Measurements from ENCODE around the gene OPA3.
A peak's percentile ranks its signal among the peaks of the same experiment; 100 is the strongest.

OPA3 gene

DNA sequence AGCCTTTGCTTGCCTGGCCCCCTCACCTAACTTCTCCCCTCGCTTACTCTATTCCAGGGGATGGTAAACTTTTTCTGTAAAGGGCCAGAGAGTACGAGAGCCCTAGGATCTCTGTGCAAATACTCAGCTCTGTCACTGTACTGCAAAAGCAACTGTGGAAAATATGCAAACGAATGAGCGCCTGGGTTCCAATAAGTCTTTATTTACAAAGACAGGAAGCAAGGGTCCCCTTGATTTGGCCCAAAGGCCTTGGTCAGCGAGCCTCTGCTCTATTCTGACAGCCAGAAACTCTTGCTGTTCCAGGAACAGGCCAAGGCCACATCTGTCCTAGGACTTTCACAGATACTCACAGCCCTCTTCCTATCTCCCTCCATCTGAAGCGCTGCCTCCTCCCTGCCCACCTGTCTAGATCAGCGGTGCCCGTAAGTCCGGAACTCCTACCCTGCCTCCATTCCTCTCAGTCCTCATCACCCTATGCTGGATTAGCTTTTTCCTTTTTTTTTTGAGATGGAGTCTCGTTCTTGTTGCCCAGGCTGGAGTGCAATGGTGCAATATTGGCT lies 37.3 kb downstream of the OPA3 start:
- no peak overlapping the region for H3K9ac ChIP-seq (ENCODE audit: low read length)
- no peak overlapping the region for H2AFZ ChIP-seq (ENCODE audit: low read depth, low read length)

DNA sequence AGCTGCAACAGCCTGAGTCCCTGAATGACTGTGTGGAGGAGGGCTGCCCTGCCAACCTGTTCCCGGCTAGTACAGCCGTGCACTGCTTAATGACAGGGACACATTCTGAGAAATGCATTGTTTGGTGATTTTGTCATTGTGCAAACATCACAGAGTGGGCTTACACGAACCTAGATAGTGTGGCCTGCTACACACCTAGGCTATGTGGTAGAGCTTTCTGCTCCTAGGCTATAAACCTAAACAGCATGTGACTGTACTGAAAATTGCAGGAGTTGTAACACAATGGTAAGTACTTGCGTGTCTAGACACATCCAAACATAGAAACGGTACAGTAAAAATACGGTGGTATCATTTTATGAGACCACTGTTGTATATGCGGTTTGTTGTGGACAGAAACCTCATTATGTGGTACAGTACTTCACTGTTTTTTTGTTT lies 42.4 kb downstream of the OPA3 start:
- Histone ChIP-seq H2AK5ac (ENCODE audit: low read length, severe bottlenecking) (no peak overlapping the region), H3K79me1 (replicated peaks; ENCODE audit: low read length, poor library complexity, severe bottlenecking) (peaks cover 6% of the 10 kb centered on the region), H2BK12ac (ENCODE audit: low read length in 2 of 2) (no peak overlapping the region), H3K9me3 (ENCODE audit: control insufficient read depth, low read length) (no peaks in the 10 kb centered on the region), H3K4me3 (ENCODE audit: insufficient read depth in 1 of 2, low read depth in 1 of 2, low read length in 2 of 2) (no peak overlapping the region), H3K14ac (ENCODE audit: low read length in 2 of 2) (peak overlapping the region in 1 of 2 experiments; percentile 53), H3K27me3 (ENCODE audit: control insufficient read depth in 1 of 2, insufficient read depth in 1 of 2, low read length in 2 of 2) (no peaks in the 10 kb centered on the region), H4K8ac (ENCODE audit: low read length) (no peak overlapping the region), H3K4me2 (ENCODE audit: low read length, poor library complexity, severe bottlenecking) (no peak overlapping the region), H2BK15ac (ENCODE audit: low read depth, poor library complexity, severe bottlenecking) (no peak overlapping the region), H3K23ac (ENCODE audit: low read length in 2 of 2) (peak overlapping the region in 1 of 2 experiments; percentile 29), H2BK120ac (ENCODE audit: low read depth, low read length) (no peak overlapping the region), H3K18ac (ENCODE audit: low read depth in 1 of 2, low read length in 2 of 2) (no peak overlapping the region), H3K9ac (ENCODE audit: low read length) (no peak overlapping the region), H3K27ac (ENCODE audit: low read length, poor library complexity, severe bottlenecking) (no peak overlapping the region), H3K4me1 (ENCODE audit: control insufficient read depth, insufficient read depth, low read depth, low read length) (no peaks in the 10 kb centered on the region), H2AFZ (ENCODE audit: low read depth, low read length) (no peak overlapping the region), H4K91ac (ENCODE audit: low read length) (no peak overlapping the region), H3K4ac (ENCODE audit: low read depth in 1 of 2, low read length in 2 of 2) (no peak overlapping the region), H2BK5ac (ENCODE audit: low read depth, low read length, poor library complexity, severe bottlenecking) (no peak overlapping the region), H3K36me3 (ENCODE audit: control insufficient read depth in 1 of 2, insufficient read depth in 2 of 2, low read depth in 1 of 2, low read length in 2 of 2) (no peaks in the 10 kb centered on the region)
- DNase-seq: no peak
- WGBS: 89% methylated on average over 7 of the region's 7 CpGs

More for the DNA sequence above, 37.3 kb downstream of the OPA3 start:
- Histone ChIP-seq H3K4me3 (ENCODE audit: insufficient read depth in 1 of 2, low read depth in 1 of 2, low read length in 2 of 2) (no peak overlapping the region), H3K4me1 (ENCODE audit: control insufficient read depth, insufficient read depth, low read depth, low read length) (peaks cover 6% of the 10 kb centered on the region), H4K8ac (ENCODE audit: low read length) (no peak overlapping the region), H2AK5ac (ENCODE audit: low read length, severe bottlenecking) (no peak overlapping the region), H2BK5ac (ENCODE audit: low read depth, low read length, poor library complexity, severe bottlenecking) (no peak overlapping the region), H3K9me3 (ENCODE audit: control insufficient read depth, low read length) (no peaks in the 10 kb centered on the region), H3K79me1 (replicated peaks; ENCODE audit: low read length, poor library complexity, severe bottlenecking) (peaks cover 18% of the 10 kb centered on the region), H2BK12ac (ENCODE audit: low read length in 2 of 2) (no peak overlapping the region), H3K23ac (ENCODE audit: low read length in 2 of 2) (no peak overlapping the region), H2BK120ac (ENCODE audit: low read depth, low read length) (no peak overlapping the region), H4K91ac (ENCODE audit: low read length) (no peak overlapping the region), H3K36me3 (ENCODE audit: control insufficient read depth in 1 of 2, insufficient read depth in 2 of 2, low read depth in 1 of 2, low read length in 2 of 2) (peaks cover 0 to 19% of the 10 kb centered on the region in 2 experiments), H3K14ac (ENCODE audit: low read length in 2 of 2) (no peak overlapping the region), H3K18ac (ENCODE audit: low read depth in 1 of 2, low read length in 2 of 2) (no peak overlapping the region), H3K4ac (ENCODE audit: low read depth in 1 of 2, low read length in 2 of 2) (no peak overlapping the region), H3K27ac (ENCODE audit: low read length, poor library complexity, severe bottlenecking) (no peak overlapping the region), H2BK15ac (ENCODE audit: low read depth, poor library complexity, severe bottlenecking) (no peak overlapping the region), H3K4me2 (ENCODE audit: low read length, poor library complexity, severe bottlenecking) (no peak overlapping the region), H3K27me3 (ENCODE audit: control insufficient read depth in 1 of 2, insufficient read depth in 1 of 2, low read length in 2 of 2) (no peaks in the 10 kb centered on the region)
- no peak for DNase-seq
- 93% methylated on average over 10 of the region's 10 CpGs for WGBS

DNA sequence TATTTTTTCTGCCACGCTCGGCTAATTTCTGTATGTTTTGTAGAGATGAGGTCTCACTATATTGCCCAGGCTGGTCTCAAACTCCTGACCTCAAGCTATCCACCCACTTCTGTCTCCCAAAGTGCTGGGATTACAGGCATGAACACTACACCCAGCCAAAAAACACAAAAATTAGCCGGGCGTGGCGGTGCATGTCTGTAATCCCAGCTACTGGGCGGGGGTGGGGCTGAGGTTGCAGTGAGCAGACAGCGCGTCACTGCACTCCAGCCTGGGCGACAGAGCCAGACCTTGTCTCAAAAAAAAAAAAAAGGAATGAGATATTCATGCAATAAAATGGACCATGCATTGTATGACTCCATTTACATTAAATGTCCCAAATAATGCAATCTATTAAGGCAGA lies 45.1 kb downstream of the OPA3 start:
- DNase-seq: no peak
- no peak overlapping the region for H3K4ac ChIP-seq (ENCODE audit: low read depth in 1 of 2, low read length in 2 of 2)
- H3K79me1 ChIP-seq (replicated peaks; ENCODE audit: low read length, poor library complexity, severe bottlenecking): peaks cover 6% of the 10 kb centered on the region
- H2BK12ac ChIP-seq (ENCODE audit: low read length in 2 of 2): no peak overlapping the region
- no peaks in the 10 kb centered on the region for H3K9me3 ChIP-seq (ENCODE audit: control insufficient read depth, low read length)
- H3K36me3 ChIP-seq (ENCODE audit: control insufficient read depth in 1 of 2, insufficient read depth in 2 of 2, low read depth in 1 of 2, low read length in 2 of 2): no peaks in the 10 kb centered on the region
- H3K27me3 ChIP-seq (ENCODE audit: control insufficient read depth in 1 of 2, insufficient read depth in 1 of 2, low read length in 2 of 2): no peaks in the 10 kb centered on the region
- no peak overlapping the region for H3K4me2 ChIP-seq (ENCODE audit: low read length, poor library complexity, severe bottlenecking)
- H3K14ac ChIP-seq (ENCODE audit: low read length in 2 of 2): no peak overlapping the region
- H3K27ac ChIP-seq (ENCODE audit: low read length, poor library complexity, severe bottlenecking): no peak overlapping the region
- no peak overlapping the region for H3K9ac ChIP-seq (ENCODE audit: low read length)
- 86% methylated on average over 7 of the region's 9 CpGs for WGBS
- no peak overlapping the region for H2BK120ac ChIP-seq (ENCODE audit: low read depth, low read length)
- H3K23ac ChIP-seq (ENCODE audit: low read length in 2 of 2): no peak overlapping the region
- H2BK15ac ChIP-seq (ENCODE audit: low read depth, poor library complexity, severe bottlenecking): no peak overlapping the region
- no peak overlapping the region for H4K91ac ChIP-seq (ENCODE audit: low read length)
- H2AK5ac ChIP-seq (ENCODE audit: low read length, severe bottlenecking): no peak overlapping the region
- H3K4me1 ChIP-seq (ENCODE audit: control insufficient read depth, insufficient read depth, low read depth, low read length): no peaks in the 10 kb centered on the region
- H3K4me3 ChIP-seq (ENCODE audit: insufficient read depth in 1 of 2, low read depth in 1 of 2, low read length in 2 of 2): no peak overlapping the region
- no peak overlapping the region for H2BK5ac ChIP-seq (ENCODE audit: low read depth, low read length, poor library complexity, severe bottlenecking)
- H2AFZ ChIP-seq (ENCODE audit: low read depth, low read length): no peak overlapping the region
- no peak overlapping the region for H3K18ac ChIP-seq (ENCODE audit: low read depth in 1 of 2, low read length in 2 of 2)
- H4K8ac ChIP-seq (ENCODE audit: low read length): no peak overlapping the region

DNA sequence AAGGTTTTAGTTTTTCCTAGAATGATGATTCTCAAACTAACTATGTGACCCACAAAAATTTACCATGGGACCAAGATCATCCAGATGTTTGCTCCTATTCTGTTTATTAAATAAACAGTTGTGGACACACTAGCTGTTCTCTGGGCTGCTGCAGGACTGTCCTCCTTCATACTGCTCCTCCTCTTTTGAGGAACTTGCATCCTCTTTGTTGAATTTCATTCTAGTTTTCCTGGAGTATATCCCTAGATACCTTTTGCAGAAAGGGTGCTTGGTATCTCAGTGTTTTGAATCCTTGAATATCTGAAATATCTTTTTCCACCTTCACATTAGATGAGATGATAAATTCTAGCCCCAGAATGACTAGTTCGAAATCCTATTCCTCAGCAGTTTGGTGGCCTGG lies 53.3 kb downstream of the OPA3 start:
- H3K79me1 ChIP-seq (replicated peaks; ENCODE audit: low read length, poor library complexity, severe bottlenecking): peaks cover 2% of the 10 kb centered on the region
- no peak overlapping the region for H3K18ac ChIP-seq (ENCODE audit: low read depth in 1 of 2, low read length in 2 of 2)
- peaks cover 14% of the 10 kb centered on the region for H3K4me1 ChIP-seq (ENCODE audit: control insufficient read depth, insufficient read depth, low read depth, low read length)
- no peak overlapping the region for H2BK15ac ChIP-seq (ENCODE audit: low read depth, poor library complexity, severe bottlenecking)
- H3K4me2 ChIP-seq (ENCODE audit: low read length, poor library complexity, severe bottlenecking): no peak overlapping the region
- no peak overlapping the region for H2AFZ ChIP-seq (ENCODE audit: low read depth, low read length)
- no peak overlapping the region for H2BK12ac ChIP-seq (ENCODE audit: low read length in 2 of 2)
- no peak overlapping the region for H3K23ac ChIP-seq (ENCODE audit: low read length in 2 of 2)
- H3K4me3 ChIP-seq (ENCODE audit: insufficient read depth in 1 of 2, low read depth in 1 of 2, low read length in 2 of 2): no peak overlapping the region
- no peak overlapping the region for H3K4ac ChIP-seq (ENCODE audit: low read depth in 1 of 2, low read length in 2 of 2)
- no peak overlapping the region for H4K8ac ChIP-seq (ENCODE audit: low read length)
- H2BK5ac ChIP-seq (ENCODE audit: low read depth, low read length, poor library complexity, severe bottlenecking): no peak overlapping the region
- H3K14ac ChIP-seq (ENCODE audit: low read length in 2 of 2): no peak overlapping the region
- no peak overlapping the region for H4K91ac ChIP-seq (ENCODE audit: low read length)
- no peak overlapping the region for H3K9ac ChIP-seq (ENCODE audit: low read length)
- no peak overlapping the region for H2AK5ac ChIP-seq (ENCODE audit: low read length, severe bottlenecking)
- no peak overlapping the region for H3K27ac ChIP-seq (ENCODE audit: low read length, poor library complexity, severe bottlenecking)
- peaks cover 6% of the 10 kb centered on the region for H3K9me3 ChIP-seq (ENCODE audit: control insufficient read depth, low read length)
- H3K27me3 ChIP-seq (ENCODE audit: control insufficient read depth in 1 of 2, insufficient read depth in 1 of 2, low read length in 2 of 2): no peaks in the 10 kb centered on the region
- peaks cover 10 to 27% of the 10 kb centered on the region in 2 experiments for H3K36me3 ChIP-seq (ENCODE audit: control insufficient read depth in 1 of 2, insufficient read depth in 2 of 2, low read depth in 1 of 2, low read length in 2 of 2)
- WGBS: 100% methylated on average over 1 of the region's 1 CpG
- no peak overlapping the region for H2BK120ac ChIP-seq (ENCODE audit: low read depth, low read length)
- DNase-seq: no peak
